Chondrocyte (in vitro differentiated cells): ENCODE results near the gene OSBPL6. TPM values are rescaled to one million over a fixed set of nuclear protein-coding genes. Genes with fewer than 3 reads are reported as not detected.

Experiments
- DNase-seq: peaks from one replicate; pipeline ENCODE4 v3.0.0; 2021; ENCODE audit warnings: mixed read lengths, low spot score
- H3K27ac Mint-ChIP-seq: one replicate; pipeline ENCODE4 v1.8.0; 2021; ENCODE audit warnings: mild to moderate bottlenecking, moderate library complexity, mixed read lengths; ENCODE audit not compliant: unreplicated experiment
- H3K27me3 Mint-ChIP-seq: 2 replicates; pipeline ENCODE4 v1.8.0; 2021; ENCODE audit warnings: low read depth, mixed read lengths
- H3K36me3 Mint-ChIP-seq: 2 replicates; pipeline ENCODE4 v1.8.0; 2021; ENCODE audit warnings: low read depth, mixed read lengths
- H3K4me1 Mint-ChIP-seq: 2 replicates; pipeline ENCODE4 v1.8.0; 2021; ENCODE audit warnings: low read depth, mild to moderate bottlenecking, mixed read lengths
- H3K4me3 Mint-ChIP-seq: one replicate; pipeline ENCODE4 v1.8.0; 2021; ENCODE audit warnings: mild to moderate bottlenecking, moderate library complexity, mixed read lengths; ENCODE audit not compliant: unreplicated experiment
- H3K9me3 Mint-ChIP-seq: 2 replicates; pipeline ENCODE4 v1.8.0; 2021; ENCODE audit warnings: low read depth, mixed read lengths
- CTCF ChIP-seq: fragments of 200-600 bp; sonication (generic); IDR thresholded peaks from 2 replicates; pipeline ENCODE4 v1.5.0; 2021; ENCODE audit warnings: antibody characterized with exemption, mild to moderate bottlenecking, moderate library complexity
- total RNA-seq: library from RNA; stranded (reverse); gene quantifications from 3 replicates; pipeline ENCODE4 v1.2.1, GENCODE V29; 2021

OSBPL6 gene
- total RNA-seq, 1 donor from 2014 or later: 10.3 TPM

GRCh38 chr2:178413472-178414265, 219.4 kb downstream of the OSBPL6 start:
- no peak for TF ChIP-seq CTCF
- Mint-ChIP-seq H3K4me1 (peaks cover 21% of the 10 kb centered on the region), H3K36me3 (no peaks in the 10 kb centered on the region), H3K27me3 (no peaks in the 10 kb centered on the region), H3K4me3 (peak overlapping the region; percentile 91), H3K9me3 (no peaks in the 10 kb centered on the region), H3K27ac (peak overlapping the region; percentile 94)
- DNase-seq: no peak

- Mint-ChIP-seq H3K9me3 (no peaks in the 10 kb centered on the region), H3K4me3 (peak overlapping the region; percentile 91), H3K27ac (peak overlapping the region; percentile 94), H3K4me1 (peaks cover 21% of the 10 kb centered on the region), H3K36me3 (no peaks in the 10 kb centered on the region), H3K27me3 (no peaks in the 10 kb centered on the region)
- TF ChIP-seq CTCF: peak; percentile 90
- DNase-seq: peak; percentile 91
Observed at GRCh38 chr2:178414266-178415247, 220.2 kb downstream of the OSBPL6 start.

GRCh38 chr2:178415979-178416378, 221.7 kb downstream of the OSBPL6 start:
- peaks cover 21% of the 10 kb centered on the region for H3K4me1 Mint-ChIP-seq
- no peaks in the 10 kb centered on the region for H3K36me3 Mint-ChIP-seq
- no peaks in the 10 kb centered on the region for H3K9me3 Mint-ChIP-seq
- TF ChIP-seq CTCF: no peak
- no peak overlapping the region for H3K27ac Mint-ChIP-seq
- no peak overlapping the region for H3K4me3 Mint-ChIP-seq
- no peaks in the 10 kb centered on the region for H3K27me3 Mint-ChIP-seq
- no peak for DNase-seq

GRCh38 chr2:178417916-178418315, 223.6 kb downstream of the OSBPL6 start:
- no peak for DNase-seq
- Mint-ChIP-seq H3K27me3 (no peaks in the 10 kb centered on the region), H3K4me3 (no peak overlapping the region), H3K9me3 (no peaks in the 10 kb centered on the region), H3K27ac (no peak overlapping the region), H3K4me1 (peaks cover 20% of the 10 kb centered on the region), H3K36me3 (no peaks in the 10 kb centered on the region)
- TF ChIP-seq CTCF: no peak

GRCh38 chr2:178418426-178418825, 224.1 kb downstream of the OSBPL6 start:
- no peak for TF ChIP-seq CTCF
- H3K27me3 Mint-ChIP-seq: no peaks in the 10 kb centered on the region
- no peak overlapping the region for H3K4me3 Mint-ChIP-seq
- no peaks in the 10 kb centered on the region for H3K36me3 Mint-ChIP-seq
- DNase-seq: no peak
- peaks cover 15% of the 10 kb centered on the region for H3K4me1 Mint-ChIP-seq
- H3K27ac Mint-ChIP-seq: no peak overlapping the region
- no peaks in the 10 kb centered on the region for H3K9me3 Mint-ChIP-seq
